C4-2B (cell line): ENCODE data around the gene UBASH3B.

ENCODE experiments used
- ZFX ChIP-seq: fragments of 450-650 bp; IDR thresholded peaks from 2 replicates; pipeline ENCODE4 v1.6.1; 2017
- TF ChIP-seq, protein P1 (sequence below): fragments of 450-650 bp; conservative IDR thresholded peaks from 2 replicates; pipeline ENCODE4 v1.5.1; 2017; ENCODE audit warnings: mild to moderate bottlenecking

DNA sequence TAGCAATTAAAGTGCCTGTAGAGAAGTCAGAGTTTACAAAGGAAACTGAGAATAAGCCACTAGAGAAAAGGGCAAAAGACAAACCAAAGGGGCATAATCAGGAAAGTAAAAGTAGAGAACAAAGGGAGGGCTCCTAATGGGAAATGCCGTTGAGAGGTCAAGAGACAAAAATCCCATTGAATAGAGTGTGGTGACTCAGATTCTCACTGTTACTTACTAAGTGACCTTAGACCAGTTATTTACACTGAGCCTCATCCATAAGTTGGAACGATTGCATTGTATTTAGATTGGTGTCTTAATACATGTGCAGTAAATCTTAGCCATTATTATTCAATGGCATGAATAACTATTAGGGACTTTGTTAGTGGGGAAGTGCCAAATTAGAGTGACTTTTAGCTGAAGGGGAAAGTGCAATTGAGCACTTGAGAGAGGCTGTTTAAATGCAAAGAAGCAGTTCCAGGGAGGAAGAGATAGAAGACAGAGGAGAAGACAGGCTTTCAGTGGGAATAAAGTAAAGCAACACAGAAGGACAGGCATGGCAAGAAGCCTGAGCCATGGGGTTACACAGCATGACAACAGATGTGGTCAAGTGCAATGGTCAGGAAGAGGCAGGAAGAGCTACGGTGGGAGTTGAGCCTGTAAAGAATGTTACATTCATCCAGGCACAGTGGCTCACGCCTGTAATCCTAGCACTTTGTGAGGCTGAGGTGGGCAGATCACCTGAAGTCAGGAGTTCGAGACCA lies 82.6 kb downstream of the UBASH3B start:
- TF ChIP-seq, protein P1, sequence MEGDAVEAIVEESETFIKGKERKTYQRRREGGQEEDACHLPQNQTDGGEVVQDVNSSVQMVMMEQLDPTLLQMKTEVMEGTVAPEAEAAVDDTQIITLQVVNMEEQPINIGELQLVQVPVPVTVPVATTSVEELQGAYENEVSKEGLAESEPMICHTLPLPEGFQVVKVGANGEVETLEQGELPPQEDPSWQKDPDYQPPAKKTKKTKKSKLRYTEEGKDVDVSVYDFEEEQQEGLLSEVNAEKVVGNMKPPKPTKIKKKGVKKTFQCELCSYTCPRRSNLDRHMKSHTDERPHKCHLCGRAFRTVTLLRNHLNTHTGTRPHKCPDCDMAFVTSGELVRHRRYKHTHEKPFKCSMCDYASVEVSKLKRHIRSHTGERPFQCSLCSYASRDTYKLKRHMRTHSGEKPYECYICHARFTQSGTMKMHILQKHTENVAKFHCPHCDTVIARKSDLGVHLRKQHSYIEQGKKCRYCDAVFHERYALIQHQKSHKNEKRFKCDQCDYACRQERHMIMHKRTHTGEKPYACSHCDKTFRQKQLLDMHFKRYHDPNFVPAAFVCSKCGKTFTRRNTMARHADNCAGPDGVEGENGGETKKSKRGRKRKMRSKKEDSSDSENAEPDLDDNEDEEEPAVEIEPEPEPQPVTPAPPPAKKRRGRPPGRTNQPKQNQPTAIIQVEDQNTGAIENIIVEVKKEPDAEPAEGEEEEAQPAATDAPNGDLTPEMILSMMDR: no peak
- TF ChIP-seq ZFX: no peak
